IMR-90 (cell line): ENCODE measurements around the gene ADAMTSL1. TPM values are rescaled to one million over a fixed set of nuclear protein-coding genes. Genes with fewer than 3 reads are reported as not detected.
A peak's percentile ranks its signal among the peaks of the same experiment; 100 is the strongest.

Source experiments
- ATAC-seq: fragments of 200-7000 bp; cut with Tn5 transposase; 2 replicates; pipeline ENCODE4 v1.9.1; 2020; ENCODE audit warnings: low read depth, mild to moderate bottlenecking, moderate library complexity
- BruUV-seq: library from RNA; stranded (reverse); fragments of 400-500 nt; replicated peaks from 2 replicates; lab custom pipeline; 2021; lab: Mats Ljungman, UMichigan
- CTCF ChIA-PET: fragments of 300-600 bp; formaldehyde crosslinking; extraction: SDS; loops from one replicate; lab custom pipeline; 2021; ENCODE audit warnings: antibody characterized with exemption; lab: Yijun Ruan, JAX
- POLR2A ChIA-PET: fragments of 300-600 bp; sonication (Branson Sonifier 250); formaldehyde crosslinking; loops from one replicate; lab custom pipeline; 2022; ENCODE audit warnings: antibody characterized with exemption; ENCODE audit not compliant: unreplicated experiment; lab: Charles Lee
- DNase-seq: peaks from one replicate; pipeline ENCODE4 v3.0.0; 2013
- H2AFZ ChIP-seq: replicated peaks from 2 replicates; pipeline ENCODE3; 2013; ENCODE audit warnings: low read length, mild to moderate bottlenecking; ENCODE audit not compliant: poor library complexity
- H2AK5ac ChIP-seq: 2 replicates; pipeline ENCODE4 v1.6.1; 2013; ENCODE audit warnings: low read depth, low read length, inconsistent platforms
- H2AK9ac ChIP-seq: replicated peaks from 2 replicates; pipeline ENCODE3; 2013; ENCODE audit warnings: mild to moderate bottlenecking, low read depth, low read length, moderate library complexity; ENCODE audit not compliant: poor library complexity
- H2BK120ac ChIP-seq: 2 replicates; pipeline ENCODE4 v1.6.1; 2013; ENCODE audit warnings: low read depth, low read length, inconsistent platforms
- H2BK15ac ChIP-seq: 3 replicates; pipeline ENCODE4 v1.6.1; 2013; ENCODE audit warnings: low read depth, low read length, inconsistent platforms
- H2BK20ac ChIP-seq: 2 replicates; pipeline ENCODE4 v1.6.1; 2013; ENCODE audit warnings: low read depth, mild to moderate bottlenecking, inconsistent platforms, low read length, moderate library complexity
- H2BK5ac ChIP-seq: 2 replicates; pipeline ENCODE4 v1.6.1; 2013; ENCODE audit warnings: mild to moderate bottlenecking, low read depth, low read length, inconsistent platforms; ENCODE audit not compliant: poor library complexity, severe bottlenecking
- H3K14ac ChIP-seq: replicated peaks from 2 replicates; pipeline ENCODE4 v1.6.1; 2013; ENCODE audit warnings: low read depth, low read length, inconsistent platforms
- H3K18ac ChIP-seq: 2 replicates; pipeline ENCODE4 v1.6.1; 2013; ENCODE audit warnings: low read depth, low read length, control low read depth
- H3K23ac ChIP-seq: 2 replicates; pipeline ENCODE4 v1.6.1; 2013; ENCODE audit warnings: low read depth, low read length, inconsistent platforms
- H3K27ac ChIP-seq: 2 replicates; pipeline ENCODE4 v1.5.1; 2013; ENCODE audit warnings: mild to moderate bottlenecking, control low read depth, low read length; ENCODE audit not compliant: insufficient read depth
- H3K27me3 ChIP-seq: 2 replicates; pipeline ENCODE4 v1.6.1; 2013; ENCODE audit warnings: low read length; ENCODE audit not compliant: control insufficient read depth, insufficient read depth
- H3K36me3 ChIP-seq: 2 replicates; pipeline ENCODE4 v1.6.1; 2013; ENCODE audit warnings: low read length, mixed read lengths; ENCODE audit not compliant: control insufficient read depth, insufficient read depth
- H3K4ac ChIP-seq: 2 replicates; pipeline ENCODE4 v1.6.1; 2013; ENCODE audit warnings: low read depth, low read length, inconsistent platforms
- H3K4me1 ChIP-seq: 2 replicates; pipeline ENCODE4 v1.6.1; 2013; ENCODE audit warnings: low read length, mixed read lengths; ENCODE audit not compliant: control insufficient read depth, insufficient read depth
- H3K4me2 ChIP-seq: 2 replicates; pipeline ENCODE4 v1.6.1; 2013; ENCODE audit warnings: low read depth, mild to moderate bottlenecking, control low read depth, low read length, moderate library complexity
- H3K4me3 ChIP-seq: 2 replicates; pipeline ENCODE4 v1.5.1; 2013; ENCODE audit warnings: low read depth, mild to moderate bottlenecking, control low read depth, low read length, moderate library complexity; ENCODE audit not compliant: insufficient read depth
- H3K56ac ChIP-seq: 2 replicates; pipeline ENCODE4 v1.6.1; 2013; ENCODE audit warnings: low read length, inconsistent platforms; ENCODE audit not compliant: insufficient read depth; ENCODE audit errors: extremely low read depth
- H3K79me1 ChIP-seq, 2 experiments: 2 replicates each; pipeline ENCODE4 v1.6.1; 2013; ENCODE audit warnings: low read length in 2 of 2, inconsistent platforms in 1 of 2, low read depth in 1 of 2
- H3K9ac ChIP-seq: 2 replicates; pipeline ENCODE4 v1.6.1; 2013; ENCODE audit warnings: low read depth, low read length, control low read depth
- H3K9me1 ChIP-seq: 2 replicates; pipeline ENCODE4 v1.6.1; 2013; ENCODE audit warnings: low read length, inconsistent platforms; ENCODE audit not compliant: insufficient read depth
- H3K9me3 ChIP-seq: 2 replicates; pipeline ENCODE4 v1.6.1; 2013; ENCODE audit warnings: low read length; ENCODE audit not compliant: control insufficient read depth, insufficient read depth
- H4K20me1 ChIP-seq: 2 replicates; pipeline ENCODE4 v1.6.1; 2013; ENCODE audit warnings: low read length, inconsistent platforms; ENCODE audit not compliant: insufficient read depth
- H4K5ac ChIP-seq: 2 replicates; pipeline ENCODE4 v1.6.1; 2013; ENCODE audit warnings: mild to moderate bottlenecking, low read depth, low read length, control low read depth
- H4K8ac ChIP-seq, 2 experiments: 2 replicates each; pipeline ENCODE4 v1.6.1; 2013; ENCODE audit warnings: low read depth in 2 of 2, low read length in 2 of 2, control low read depth in 1 of 2, inconsistent platforms in 1 of 2
- H4K91ac ChIP-seq: 2 replicates; pipeline ENCODE4 v1.6.1; 2013; ENCODE audit warnings: low read depth, low read length, inconsistent platforms; ENCODE audit not compliant: insufficient read depth
- CEBPB ChIP-seq: IDR thresholded peaks from 2 replicates; pipeline ENCODE4 v1.6.1; 2012; ENCODE audit warnings: low read depth, low read length, improper control_type of control experiment
- MAFK ChIP-seq: IDR thresholded peaks from 2 replicates; pipeline ENCODE4 v1.6.1; 2012; ENCODE audit warnings: low read depth, low read length, improper control_type of control experiment
- NFE2L2 ChIP-seq: fragments of 150-350 bp; IDR thresholded peaks from 2 replicates; pipeline ENCODE4 v1.6.1; 2016; ENCODE audit warnings: low read depth, mild to moderate bottlenecking, low read length
- WGBS, 2 experiments: methylation state at CpG; one replicate each; pipeline versions ENCODE4 v1.1.5 to v1.1.7; 2013; ENCODE audit warnings: missing lambda C conversion rate in 2 of 2; ENCODE audit not compliant: insufficient read length in 1 of 2; ENCODE audit errors: extremely low coverage in 2 of 2; 5-methylcytosine and 5-hydroxymethylcytosine counted together
- dilution Hi-C: fragments of 300-500 bp; cut with HindIII; formaldehyde crosslinking; loops from one replicate; pipeline ENCODE4 v1.14.3; 2018; ENCODE audit warnings: low sequenced_read_pairs; ENCODE audit not compliant: unreplicated experiment
- in situ Hi-C: fragments of 300-500 bp; cut with MboI; formaldehyde crosslinking; loops from 3 replicates; pipeline ENCODE4 v1.14.3; 2019; ENCODE audit warnings: low sequenced_read_pairs, inconsistent platforms, mixed read lengths
- intact Hi-C: fragments of 100-400 bp; cut with micrococcal nuclease; formaldehyde crosslinking; loops from 2 replicates; pipeline ENCODE4 v1.10.0; 2022
- polyA plus RNA-seq, 3 experiments: library from polyadenylated mRNA; depleted of rRNA; stranded (reverse); fragments of >200 nt; gene quantifications; 2 replicates each; pipeline ENCODE4 v1.2.3, GENCODE V29; 2012; ENCODE audit warnings: low replicate concordance in 1 of 3
- total RNA-seq: library from RNA; depleted of rRNA; stranded (reverse); fragments of >200 nt; gene quantifications from 2 replicates; pipeline ENCODE4 v1.2.3, GENCODE V29; 2012

ADAMTSL1 gene
- total and polyA plus RNA-seq, 2 of the 4 experiments (the other 2 are of a cell fraction) = 38.2 to 62.2 TPM

- POLR2A ChIA-PET = no interaction called here
- Histone ChIP-seq H2BK20ac (no peak overlapping the region), H2AK9ac (no peak overlapping the region), H2AK5ac (no peak overlapping the region), H2BK120ac (no peak overlapping the region), H2BK15ac (no peak overlapping the region), H2AFZ (no peak overlapping the region), H3K27ac (no peak overlapping the region; the same call in 1 of the 2 replicates), H3K36me3 (no peaks in the 10 kb centered on the region), H3K4me2 (no peak overlapping the region; the same call in 1 of the 2 replicates), H3K79me1 (no peaks in the 10 kb centered on the region), H3K14ac (no peak overlapping the region), H3K4me3 (no peak overlapping the region), H3K9me3 (no peaks in the 10 kb centered on the region), H3K27me3 (peaks cover 4% of the 10 kb centered on the region; the same call in 1 of the 2 replicates), H3K23ac (no peak overlapping the region), H4K20me1 (no peaks in the 10 kb centered on the region), H3K4ac (no peak overlapping the region), H3K9ac (no peak overlapping the region), H3K56ac (no peak overlapping the region), H2BK5ac (no peak overlapping the region), H4K91ac (no peak overlapping the region), H3K9me1 (no peaks in the 10 kb centered on the region), H3K18ac (peak overlapping the region; percentile 83), H3K4me1 (peaks cover 6% of the 10 kb centered on the region), H4K5ac (peak overlapping the region; percentile 67; the same call in 1 of the 2 replicates), H4K8ac (no peak overlapping the region)
- TF ChIP-seq MAFK = 0 out of 2 replicates have a peak, but pooled peaks have one; percentile 31
- peak; percentile 52; the same call in 1 of the 2 replicates for TF ChIP-seq NFE2L2
- TF ChIP-seq CEBPB = no peak
- intact Hi-C loops = no loop called here
- no CpG with 5 or more reads among the region's 4 CpGs for WGBS, 2 experiments
- dilution Hi-C loops = no loop called here
- peak; percentile 90 for ATAC-seq
- no TSS peak for BruUV-seq
- peak; percentile 45 for DNase-seq
- CTCF ChIA-PET = no interaction called here
- in situ Hi-C loops = no loop called here
Measured at GRCh38 chr9:18920141-18921084, 446.5 kb downstream of the ADAMTSL1 start.
